H1 (cell line): ENCODE measurements around the gene ANAPC2. TPM values are rescaled to one million over a fixed set of nuclear protein-coding genes. Genes with fewer than 3 reads are reported as not detected.

ENCODE experiments used
- POU5F1 ChIP-seq: IDR thresholded peaks from 2 replicates; pipeline ENCODE4 v1.6.1; 2011; ENCODE audit warnings: low read depth, mild to moderate bottlenecking, low read length, moderate library complexity
- SIRT6 ChIP-seq: IDR thresholded peaks from one replicate; pipeline ENCODE4 v1.7.1; 2012; ENCODE audit warnings: low read length, inconsistent platforms
- SUZ12 ChIP-seq: fragments of 200-600 bp; sonication (generic); IDR thresholded peaks from 2 replicates; pipeline ENCODE4 v1.6.1; 2012; ENCODE audit warnings: mild to moderate bottlenecking, inconsistent platforms, low read length, moderate library complexity, mixed read lengths
- TCF12 ChIP-seq: IDR thresholded peaks from 2 replicates; pipeline ENCODE4 v1.6.1; 2011; ENCODE audit warnings: low read depth, mild to moderate bottlenecking, low read length
- polyA plus RNA-seq, 7 experiments: library from polyadenylated mRNA; depleted of rRNA in 3 of 7; stranded (reverse) in 5 of 7; unstranded in 2 of 7; fragments of >200 nt in 5 of 7; fragments of 200-250 nt in 2 of 7; gene quantifications; 1 replicate in 5 of 7; 2 replicates in 1 of 7; 4 replicates in 1 of 7; pipeline versions ENCODE4 v1.2.1 to v1.2.3, GENCODE V29; 2011 to 2013; ENCODE audit warnings: missing spikeins in 2 of 7, mixed read lengths in 2 of 7
- total RNA-seq: library from RNA; stranded (reverse); fragmentation: NEBNext Ultra II Directional; extraction: Animal tissue kit (Norgen Biotek cat#: 25700); gene quantifications from 2 replicates; pipeline ENCODE4 v1.2.1, GENCODE V29; 2021
- TF ChIP-seq, protein P1 (sequence below): IDR thresholded peaks from 2 replicates; pipeline ENCODE4 v1.6.1; 2012; ENCODE audit warnings: low read length, inconsistent platforms

The ANAPC2 gene
- total and polyA plus RNA-seq, 2 of the 8 experiments (the other 6 are each of a cell fraction or from before 2014, with no cell fraction given), result 30.2 to 37.7 TPM

DNA sequence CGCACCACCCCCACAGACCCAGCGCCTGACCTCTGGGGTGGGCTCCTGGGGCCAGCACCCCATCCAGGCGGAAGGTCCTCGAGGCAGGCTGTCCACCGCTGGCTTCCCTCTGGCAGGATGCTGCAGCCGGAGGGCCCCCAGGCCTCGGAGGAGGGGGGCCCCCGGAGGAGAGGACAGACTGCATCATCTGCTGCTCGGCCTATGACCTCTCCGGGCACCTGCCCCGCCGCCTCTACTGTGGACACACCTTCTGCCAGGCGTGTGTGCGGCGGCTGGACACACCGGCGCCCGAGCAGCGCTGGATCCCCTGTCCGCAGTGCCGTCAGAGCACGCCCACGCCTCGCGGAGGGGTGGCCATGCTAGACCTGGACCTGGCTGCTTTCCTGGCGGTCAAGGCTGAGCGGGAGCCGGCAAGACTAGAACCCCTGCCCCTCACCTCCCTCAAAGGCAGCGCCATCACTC, 40.2 kb upstream of the ANAPC2 start (continued):
- no peak for TF ChIP-seq POU5F1
- no peak for TF ChIP-seq SIRT6
- TF ChIP-seq SUZ12, result no peak
- TF ChIP-seq TCF12, result no peak
- TF ChIP-seq, protein P1, sequence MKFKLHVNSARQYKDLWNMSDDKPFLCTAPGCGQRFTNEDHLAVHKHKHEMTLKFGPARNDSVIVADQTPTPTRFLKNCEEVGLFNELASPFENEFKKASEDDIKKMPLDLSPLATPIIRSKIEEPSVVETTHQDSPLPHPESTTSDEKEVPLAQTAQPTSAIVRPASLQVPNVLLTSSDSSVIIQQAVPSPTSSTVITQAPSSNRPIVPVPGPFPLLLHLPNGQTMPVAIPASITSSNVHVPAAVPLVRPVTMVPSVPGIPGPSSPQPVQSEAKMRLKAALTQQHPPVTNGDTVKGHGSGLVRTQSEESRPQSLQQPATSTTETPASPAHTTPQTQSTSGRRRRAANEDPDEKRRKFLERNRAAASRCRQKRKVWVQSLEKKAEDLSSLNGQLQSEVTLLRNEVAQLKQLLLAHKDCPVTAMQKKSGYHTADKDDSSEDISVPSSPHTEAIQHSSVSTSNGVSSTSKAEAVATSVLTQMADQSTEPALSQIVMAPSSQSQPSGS, result no peak
